ENCODE data around the gene UBE2O.

Gene UBE2O

GRCh38 chr17:76410328-76410965, 42.5 kb downstream of the UBE2O start:
- DNase-seq, result no peak

DNA sequence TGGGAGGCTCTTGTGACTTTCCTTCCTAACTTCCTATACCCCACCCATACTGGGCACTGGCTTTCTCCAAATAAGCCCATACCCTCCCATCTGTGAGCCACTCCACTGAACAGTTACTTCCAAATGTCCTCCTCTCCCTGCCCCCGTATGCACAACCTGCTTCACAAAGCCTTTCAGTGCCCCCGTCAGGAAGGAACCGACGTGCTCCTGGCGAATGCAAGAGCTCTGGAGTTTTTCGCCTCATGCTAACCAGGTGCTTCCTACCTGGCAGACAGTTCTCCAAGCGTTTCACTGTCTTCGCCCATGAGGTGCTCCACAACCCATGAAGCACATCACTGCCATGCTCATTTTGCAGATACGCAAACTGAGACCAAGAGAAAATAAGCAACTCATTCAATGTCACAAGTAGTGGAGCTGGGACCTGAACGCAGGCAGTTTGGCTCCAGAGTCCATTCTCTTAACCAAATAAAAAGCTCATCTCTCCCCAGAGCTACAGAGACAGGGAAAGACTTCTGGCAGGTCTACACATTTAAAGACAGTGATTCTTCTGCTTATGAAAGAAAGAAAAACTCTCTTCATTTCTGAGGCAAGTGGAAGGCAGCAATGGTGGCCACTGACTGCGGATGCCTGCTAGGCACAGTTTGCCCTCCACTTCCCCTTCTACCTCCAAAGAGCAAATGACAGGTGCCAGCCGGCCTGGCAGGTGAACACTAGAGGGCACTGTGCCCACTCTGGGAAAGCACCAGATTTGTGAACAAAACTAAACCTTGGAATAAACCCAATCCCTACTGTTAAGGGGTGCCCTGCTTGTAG, 44.7 kb downstream of the UBE2O start:
- DNase-seq, result peak; percentile 80 to 81

GRCh38 chr17:76407509-76407908, 45.4 kb downstream of the UBE2O start:
- no peak for DNase-seq

- DNase-seq, result peak; percentile 99 to 100
These were observed 46.8 kb downstream of the UBE2O start for GRCh38 chr17:76405967-76406647.

DNA sequence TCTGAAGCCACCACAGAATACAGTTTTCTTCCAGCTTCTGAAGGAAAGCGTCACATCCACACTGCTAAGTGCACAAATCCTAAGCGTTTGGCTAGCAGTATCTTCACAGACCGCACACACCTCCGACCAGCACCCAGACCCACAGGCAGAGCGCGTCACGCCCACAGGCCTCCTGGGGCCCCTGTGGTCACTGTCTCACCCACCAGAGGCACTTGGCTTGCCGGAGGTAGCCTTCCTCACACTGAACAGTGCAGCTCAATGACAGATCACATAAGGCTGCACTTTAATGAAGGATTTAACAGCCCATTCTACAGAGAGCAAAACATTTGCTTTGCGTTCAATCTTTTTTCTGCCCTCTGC, 47.4 kb downstream of the UBE2O start:
- no peak for DNase-seq

DNA sequence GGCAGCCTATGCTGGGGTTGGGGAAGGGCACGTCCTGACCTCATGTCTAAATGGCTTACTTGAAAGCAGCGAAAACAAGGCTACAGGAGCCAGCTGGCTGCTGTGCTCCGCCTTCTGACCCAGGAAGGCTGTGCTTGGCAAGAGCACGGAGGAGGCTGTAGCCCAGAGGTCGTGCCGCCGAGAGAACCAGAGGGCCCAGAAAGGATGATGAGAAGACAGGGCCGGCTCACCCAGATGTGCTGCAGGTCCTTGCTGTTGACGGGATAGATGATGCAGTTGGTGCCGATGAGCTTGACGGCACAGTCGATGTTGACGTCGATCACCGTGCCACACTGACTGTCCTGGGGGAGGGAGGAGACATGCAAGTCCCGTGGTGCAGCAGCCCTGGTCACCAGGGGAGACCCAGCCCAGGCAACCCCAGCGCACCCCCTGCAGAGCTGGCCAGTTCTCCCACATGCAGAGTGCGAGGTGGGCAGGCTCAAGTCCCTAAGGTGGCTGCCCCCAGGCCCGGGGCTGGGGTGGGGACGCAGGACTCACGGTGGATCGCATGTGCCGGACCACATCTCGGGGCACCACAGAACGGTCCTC, 47.9 kb downstream of the UBE2O start:
- DNase-seq, result no peak

DNA sequence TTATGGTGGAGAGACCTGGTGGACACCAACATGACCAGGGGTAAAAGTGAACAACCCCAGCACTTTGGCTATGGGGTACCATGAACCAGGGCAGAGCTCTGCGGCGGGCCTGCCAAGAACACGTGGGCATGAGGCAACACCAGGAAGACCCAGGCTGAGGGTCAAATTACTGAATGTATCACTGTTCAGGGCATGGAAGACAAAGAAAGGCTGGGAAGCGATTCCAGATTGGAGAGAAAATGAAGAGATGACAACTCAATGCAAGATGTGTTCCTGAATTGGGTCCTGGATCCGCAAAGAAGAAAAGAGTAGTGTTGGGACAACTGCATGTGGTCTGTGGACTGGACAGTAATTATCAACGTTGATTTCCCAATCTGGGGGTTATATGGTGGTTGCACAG, 48.7 kb downstream of the UBE2O start:
- DNase-seq, result no peak

DNA sequence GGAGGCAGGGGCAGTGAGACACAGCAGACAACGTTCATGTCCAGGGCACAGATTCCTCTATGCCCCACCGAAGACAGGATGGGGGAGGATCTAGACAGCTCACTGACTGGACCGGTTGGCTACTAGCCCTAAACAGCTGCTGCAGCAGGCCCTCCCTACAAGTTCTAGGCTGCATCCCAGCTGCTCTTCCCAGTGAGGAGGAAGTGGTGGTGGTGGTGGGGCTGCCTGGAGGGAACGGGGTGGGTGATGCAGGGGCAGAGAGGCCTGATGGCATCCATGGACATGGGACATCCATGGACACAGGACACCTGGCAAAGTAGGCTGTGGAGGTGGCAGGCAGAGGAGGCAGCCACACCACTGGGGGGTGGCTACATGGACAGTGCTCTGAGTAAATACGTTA, 50.2 kb downstream of the UBE2O start:
- DNase-seq, result peak; percentile 35 to 64

- no peak for DNase-seq
These were observed 53.5 kb downstream of the UBE2O start for GRCh38 chr17:76399175-76400172.

- DNase-seq, result no peak
These were observed 54.3 kb downstream of the UBE2O start for GRCh38 chr17:76398523-76399174.

GRCh38 chr17:76397687-76398522, 55.0 kb downstream of the UBE2O start:
- DNase-seq, result peak; percentile 85 to 95

DNA sequence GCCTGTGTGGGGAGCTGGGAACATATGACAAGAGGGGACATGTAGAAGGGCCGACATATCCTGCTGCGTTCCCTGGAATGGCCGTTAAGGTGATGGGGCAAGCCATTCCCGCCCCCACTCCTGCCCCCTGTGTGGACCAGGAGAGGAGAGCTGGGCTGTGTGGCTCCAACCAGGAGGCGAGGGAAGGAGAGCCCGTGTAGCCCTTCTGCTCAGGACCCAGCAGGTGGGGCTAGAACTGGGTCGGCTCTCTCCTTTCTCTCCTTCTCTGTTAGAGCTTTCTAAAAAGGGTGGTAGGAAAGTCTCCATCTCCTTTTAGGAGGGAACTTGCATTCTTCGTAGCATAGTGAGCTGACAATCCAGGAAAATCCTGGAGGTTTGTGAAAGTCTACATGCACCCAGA, 55.8 kb downstream of the UBE2O start:
- DNase-seq, result no peak

DNA sequence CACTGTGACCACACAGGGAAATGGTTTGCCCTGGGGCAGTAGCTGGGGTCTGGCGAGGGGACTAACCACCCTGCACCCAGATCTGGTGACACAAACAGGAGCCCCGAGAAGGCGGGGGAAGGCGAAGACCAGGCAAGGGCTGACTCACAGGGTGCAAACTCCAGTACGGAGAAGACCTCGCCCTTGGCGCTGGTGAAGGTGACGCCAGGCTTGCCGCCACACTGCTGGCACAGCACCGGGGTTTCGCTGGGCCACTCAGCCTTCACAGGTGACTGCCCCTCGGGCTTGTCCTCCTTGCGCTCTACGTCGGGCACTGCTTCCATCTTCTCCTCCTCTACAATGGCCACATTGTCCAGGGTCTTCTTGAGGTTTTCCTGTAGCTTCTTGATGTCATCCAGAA, 57.0 kb downstream of the UBE2O start:
- no peak for DNase-seq

GRCh38 chr17:76394166-76394565, 58.8 kb downstream of the UBE2O start:
- DNase-seq, result no peak

GRCh38 chr17:76391200-76391715, 61.7 kb downstream of the UBE2O start:
- DNase-seq, result no peak

- DNase-seq, result no peak
These were observed 62.9 kb downstream of the UBE2O start for GRCh38 chr17:76390003-76390421.

DNA sequence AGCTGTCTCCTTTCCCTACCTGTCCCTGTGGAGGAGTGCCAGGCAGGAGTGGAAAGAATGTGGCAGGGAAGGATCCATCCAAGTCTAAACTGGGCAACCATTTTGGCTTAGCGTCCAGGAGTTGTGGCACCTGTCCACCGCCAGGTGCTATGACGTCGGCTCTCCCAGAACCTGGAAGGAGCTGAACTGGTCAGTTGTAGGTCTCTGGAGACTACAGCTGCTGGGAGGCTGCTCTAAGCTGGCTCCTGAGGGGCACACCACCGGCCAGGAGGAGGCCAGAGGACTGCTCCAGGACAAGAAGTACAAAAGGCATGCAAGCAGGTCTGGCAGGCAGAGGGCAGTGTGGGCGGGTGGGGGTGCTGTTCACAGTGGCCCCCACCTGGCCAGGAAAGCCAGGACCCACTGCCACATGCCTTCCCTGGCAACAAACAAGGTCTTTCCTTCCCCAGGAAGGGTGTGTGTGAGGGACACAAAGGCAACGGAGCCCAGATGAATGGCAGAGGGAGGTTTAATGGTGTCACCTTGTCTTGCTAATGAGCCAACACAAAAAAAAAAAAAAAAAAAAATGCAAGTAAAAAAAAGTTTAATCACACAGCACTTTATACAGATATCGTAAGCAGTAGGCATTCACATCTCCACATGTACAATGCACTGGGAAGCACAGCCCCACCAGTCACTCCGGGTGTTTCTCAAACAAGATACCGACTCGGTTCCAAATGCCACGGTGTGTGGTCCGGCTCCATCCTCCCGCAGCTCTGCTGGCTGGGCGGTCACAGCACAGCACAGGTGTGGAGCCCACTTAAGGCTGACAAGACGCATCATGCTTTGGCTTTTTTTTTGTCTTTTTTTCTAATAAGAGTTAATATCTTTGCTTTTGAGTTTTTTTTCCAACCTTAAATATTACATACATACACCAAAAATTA, 63.7 kb downstream of the UBE2O start:
- DNase-seq, result no peak

DNA sequence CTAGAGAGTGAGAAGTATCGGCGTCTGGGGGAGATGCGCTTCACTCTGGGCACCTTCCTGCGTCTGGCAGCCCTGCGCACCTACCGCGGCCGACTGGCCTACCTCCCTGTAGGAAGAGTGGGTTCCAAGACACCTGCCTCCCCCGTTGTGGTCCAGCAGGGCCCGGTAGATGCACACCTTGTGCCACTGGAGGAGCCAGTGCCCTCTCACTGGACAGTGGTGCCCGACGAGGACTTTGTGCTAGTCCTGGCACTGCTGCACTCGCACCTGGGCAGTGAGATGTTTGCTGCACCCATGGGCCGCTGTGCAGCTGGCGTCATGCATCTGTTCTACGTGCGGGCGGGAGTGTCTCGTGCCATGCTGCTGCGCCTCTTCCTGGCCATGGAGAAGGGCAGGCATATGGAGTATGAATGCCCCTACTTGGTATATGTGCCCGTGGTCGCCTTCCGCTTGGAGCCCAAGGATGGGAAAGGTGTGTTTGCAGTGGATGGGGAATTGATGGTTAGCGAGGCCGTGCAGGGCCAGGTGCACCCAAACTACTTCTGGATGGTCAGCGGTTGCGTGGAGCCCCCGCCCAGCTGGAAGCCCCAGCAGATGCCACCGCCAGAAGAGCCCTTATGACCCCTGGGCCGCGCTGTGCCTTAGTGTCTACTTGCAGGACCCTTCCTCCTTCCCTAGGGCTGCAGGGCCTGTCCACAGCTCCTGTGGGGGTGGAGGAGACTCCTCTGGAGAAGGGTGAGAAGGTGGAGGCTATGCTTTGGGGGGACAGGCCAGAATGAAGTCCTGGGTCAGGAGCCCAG, 65.8 kb downstream of the UBE2O start:
- peak in 1 of 2 experiments; percentile 53 for DNase-seq

Data from NCI-H524 (cell line).